AG10803 (cell line): Measurements from ENCODE around the gene FUCA1.
"Not testable (repeated sequence)": the region's sequence is repeated elsewhere in the genome, so short reads cannot be mapped to it uniquely, and the experiment has no call there.

Source experiments
- DNase-seq: peaks from one replicate; pipeline ENCODE4 v3.0.0; 2010; ENCODE audit warnings: low read depth
- H3K4me3 ChIP-seq: 2 replicates; pipeline ENCODE4 v1.5.1; 2011; ENCODE audit warnings: mild to moderate bottlenecking, low read length, control low read depth
- CTCF ChIP-seq: conservative IDR thresholded peaks from 2 replicates; pipeline ENCODE4 v1.5.1; 2011; ENCODE audit warnings: mild to moderate bottlenecking, low read length, control low read depth, inconsistent platforms

Gene FUCA1

GRCh38 chr1:23904748-23905357, 36.8 kb upstream of the FUCA1 start:
- H3K4me3 ChIP-seq: no peak overlapping the region
- no peak for TF ChIP-seq CTCF
- DNase-seq: no peak

GRCh38 chr1:23903754-23904153, 35.7 kb upstream of the FUCA1 start:
- no peak for TF ChIP-seq CTCF
- no peak for DNase-seq
- no peak overlapping the region for H3K4me3 ChIP-seq

- no peak overlapping the region for H3K4me3 ChIP-seq
- no peak for TF ChIP-seq CTCF
- DNase-seq: no peak
Observed at GRCh38 chr1:23902321-23903278, 34.5 kb upstream of the FUCA1 start.

GRCh38 chr1:23900017-23900416, 31.9 kb upstream of the FUCA1 start:
- not testable (repeated sequence) for H3K4me3 ChIP-seq, DNase-seq

- TF ChIP-seq CTCF: no peak
- no peak for DNase-seq
Observed at GRCh38 chr1:23899070-23899469, 31.0 kb upstream of the FUCA1 start.

GRCh38 chr1:23897083-23897482, 29.0 kb upstream of the FUCA1 start:
- no peak for DNase-seq
- no peak overlapping the region for H3K4me3 ChIP-seq
- TF ChIP-seq CTCF: no peak

More at GRCh38 chr1:23899070-23899469, 31.0 kb upstream of the FUCA1 start:
- no peak overlapping the region for H3K4me3 ChIP-seq

GRCh38 chr1:23896491-23896890, 28.4 kb upstream of the FUCA1 start:
- no peak overlapping the region for H3K4me3 ChIP-seq
- no peak for DNase-seq
- TF ChIP-seq CTCF: no peak
